ENCODE data around the gene DENND5B.
"Not testable (repeated sequence)": the region's sequence is repeated elsewhere in the genome, so short reads cannot be mapped to it uniquely, and the experiment has no call there.

The DENND5B gene

DNA sequence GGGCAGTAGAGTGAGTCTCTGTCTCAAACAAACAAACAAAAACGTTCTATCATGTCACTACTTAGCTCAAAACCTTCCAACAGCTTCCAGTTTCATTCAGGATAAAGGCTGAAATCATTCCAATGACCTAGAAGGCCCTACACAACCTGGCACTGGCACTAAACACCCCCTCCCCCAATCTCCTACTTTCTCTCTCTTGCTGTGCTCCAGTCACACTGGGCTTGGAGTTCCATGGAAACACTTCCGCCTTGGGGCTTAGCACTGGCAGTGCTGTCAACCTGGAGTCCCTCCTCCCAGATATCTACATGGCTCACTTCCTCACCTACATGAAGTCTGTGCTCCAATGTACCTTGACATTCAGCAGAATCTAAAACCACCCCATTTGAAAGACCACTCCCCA lies 199.9 kb downstream of the DENND5B start:
- H3K27ac Mint-ChIP-seq = no peak overlapping the region
- no peak overlapping the region for H3K4me3 Mint-ChIP-seq
- DNase-seq (no peak), ATAC-seq (no peak)
- H3K4me1 Mint-ChIP-seq = no peaks in the 10 kb centered on the region
- no peaks in the 10 kb centered on the region for H3K36me3 Mint-ChIP-seq (ENCODE audit: low read depth)
- no peaks in the 10 kb centered on the region for H3K27me3 Mint-ChIP-seq
- H3K9me3 Mint-ChIP-seq = no peaks in the 10 kb centered on the region

DNA sequence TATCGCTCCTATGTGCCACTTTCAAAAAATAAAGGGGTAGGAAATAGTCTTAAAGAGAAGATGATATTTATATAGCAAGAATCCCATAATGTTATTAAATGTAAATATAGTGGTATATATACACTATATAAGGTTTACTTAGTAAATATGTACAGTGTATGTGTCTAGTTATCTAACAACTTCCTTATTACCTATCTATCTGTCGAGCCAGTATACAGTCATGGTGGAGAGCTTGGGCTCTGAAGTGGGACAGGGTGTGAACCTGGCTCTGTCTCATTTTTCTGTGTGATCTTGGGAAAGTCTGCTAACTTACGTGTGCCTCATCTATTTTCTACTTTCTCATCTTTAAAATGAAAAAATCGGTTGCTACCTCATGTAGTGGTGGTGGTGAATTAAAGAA lies 202.2 kb downstream of the DENND5B start:
- no peaks in the 10 kb centered on the region for H3K36me3 Mint-ChIP-seq (ENCODE audit: low read depth)

GRCh38 chr12:31387466-31387865 lies 203.5 kb downstream of the DENND5B start:
- no peak overlapping the region for H3K4me3 Mint-ChIP-seq
- no peaks in the 10 kb centered on the region for H3K27me3 Mint-ChIP-seq
- H3K27ac Mint-ChIP-seq = no peak overlapping the region
- H3K9me3 Mint-ChIP-seq = no peaks in the 10 kb centered on the region
- H3K36me3 Mint-ChIP-seq (ENCODE audit: low read depth) = no peaks in the 10 kb centered on the region
- DNase-seq (no peak), ATAC-seq (no peak)
- no peaks in the 10 kb centered on the region for H3K4me1 Mint-ChIP-seq

More for the DNA sequence above, 202.2 kb downstream of the DENND5B start:
- H3K4me3 Mint-ChIP-seq = no peak overlapping the region
- no peak overlapping the region for H3K27ac Mint-ChIP-seq
- no peaks in the 10 kb centered on the region for H3K27me3 Mint-ChIP-seq
- no peaks in the 10 kb centered on the region for H3K9me3 Mint-ChIP-seq
- no peaks in the 10 kb centered on the region for H3K4me1 Mint-ChIP-seq
- no peak for ATAC-seq
- DNase-seq = no peak

DNA sequence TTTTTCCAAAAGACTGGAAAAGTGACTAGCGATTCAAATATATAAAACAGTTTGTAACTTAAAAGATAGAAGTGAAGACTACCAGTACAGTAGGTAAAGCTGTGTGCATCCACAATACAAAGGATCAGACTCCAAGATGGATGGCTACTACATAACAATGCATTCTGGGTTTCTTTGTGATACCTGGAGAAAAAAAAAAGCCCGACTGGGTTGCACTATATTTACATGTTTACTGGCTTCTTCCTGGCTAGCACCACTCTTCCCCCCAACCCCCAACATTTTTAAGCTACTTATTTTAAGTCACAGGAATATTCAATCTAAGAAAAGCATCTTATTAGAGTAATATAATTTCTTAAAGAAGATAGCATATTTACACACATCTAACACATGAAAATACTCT lies 203.9 kb downstream of the DENND5B start:
- no peaks in the 10 kb centered on the region for H3K9me3 Mint-ChIP-seq
- H3K27me3 Mint-ChIP-seq = no peaks in the 10 kb centered on the region
- no peak overlapping the region for H3K27ac Mint-ChIP-seq
- no peak for DNase-seq
- no peaks in the 10 kb centered on the region for H3K36me3 Mint-ChIP-seq (ENCODE audit: low read depth)
- ATAC-seq = no peak
- H3K4me1 Mint-ChIP-seq = no peaks in the 10 kb centered on the region
- H3K4me3 Mint-ChIP-seq = no peak overlapping the region

DNA sequence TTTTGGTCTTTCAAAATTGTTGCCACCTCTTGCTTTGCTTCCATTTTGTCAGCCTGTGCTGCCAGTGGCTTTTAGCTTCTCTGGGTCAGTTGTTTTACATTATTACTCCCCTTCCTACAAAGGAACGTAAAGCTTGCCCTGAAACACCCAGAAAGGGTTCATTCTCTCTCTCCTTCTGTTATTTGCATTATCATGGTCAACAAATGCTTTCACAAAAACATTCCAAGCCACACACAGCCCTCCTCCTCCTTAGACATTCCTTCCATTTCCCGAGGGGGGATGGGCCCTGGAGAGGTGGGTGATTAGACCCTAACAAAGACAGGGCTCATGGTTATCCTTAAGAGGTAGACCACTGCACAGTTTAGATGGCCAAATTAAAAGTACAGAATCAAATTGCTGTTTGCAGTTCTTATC lies 204.6 kb downstream of the DENND5B start:
- Mint-ChIP-seq H3K4me3 (no peak overlapping the region), H3K27me3 (no peaks in the 10 kb centered on the region), H3K36me3 (ENCODE audit: low read depth) (no peaks in the 10 kb centered on the region), H3K27ac (no peak overlapping the region), H3K9me3 (no peaks in the 10 kb centered on the region), H3K4me1 (no peaks in the 10 kb centered on the region)
- DNase-seq = no peak
- ATAC-seq = no peak

DNA sequence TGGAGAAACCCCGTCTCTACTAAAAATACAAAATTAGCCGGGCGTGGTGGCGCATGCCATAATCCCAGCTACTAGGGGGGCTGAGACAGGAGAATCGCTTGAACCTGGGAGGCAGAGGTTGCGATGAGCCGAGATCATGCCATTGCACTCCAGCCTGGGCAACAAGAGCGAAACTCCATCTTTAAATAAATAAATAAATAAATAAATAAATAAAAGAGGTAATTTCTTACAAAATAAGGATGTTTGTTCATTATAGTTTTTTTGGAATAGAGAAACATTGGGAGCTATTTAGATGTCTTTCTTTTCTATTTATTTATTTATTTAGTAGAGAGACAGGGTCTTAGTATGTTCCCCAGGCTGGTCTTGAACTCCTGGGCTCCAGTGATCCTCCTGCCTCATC lies 213.7 kb downstream of the DENND5B start:
- H3K4me1 Mint-ChIP-seq = not testable (repeated sequence)

GRCh38 chr12:31375422-31375821 lies 215.5 kb downstream of the DENND5B start:
- DNase-seq; H3K4me1 Mint-ChIP-seq; H3K9me3 Mint-ChIP-seq; H3K27me3 Mint-ChIP-seq; H3K36me3 Mint-ChIP-seq (ENCODE audit: low read depth); ATAC-seq; H3K27ac Mint-ChIP-seq; H3K4me3 Mint-ChIP-seq: not testable (repeated sequence)

More for the DNA sequence above, 213.7 kb downstream of the DENND5B start:
- not testable (repeated sequence) for H3K27ac Mint-ChIP-seq; DNase-seq; H3K9me3 Mint-ChIP-seq; H3K4me3 Mint-ChIP-seq; ATAC-seq; H3K27me3 Mint-ChIP-seq; H3K36me3 Mint-ChIP-seq (ENCODE audit: low read depth)

- Mint-ChIP-seq H3K4me3 (no peak overlapping the region), H3K27ac (no peak overlapping the region), H3K9me3 (no peaks in the 10 kb centered on the region), H3K4me1 (no peaks in the 10 kb centered on the region), H3K27me3 (peaks cover 3% of the 10 kb centered on the region), H3K36me3 (ENCODE audit: low read depth) (no peaks in the 10 kb centered on the region)
- ATAC-seq (no peak), DNase-seq (no peak)
Observed at GRCh38 chr12:31371256-31371620, 219.7 kb downstream of the DENND5B start.

- peaks cover 3% of the 10 kb centered on the region for H3K27me3 Mint-ChIP-seq
- H3K27ac Mint-ChIP-seq = no peak overlapping the region
- DNase-seq (no peak), ATAC-seq (no peak)
- H3K4me1 Mint-ChIP-seq = no peaks in the 10 kb centered on the region
- no peaks in the 10 kb centered on the region for H3K36me3 Mint-ChIP-seq (ENCODE audit: low read depth)
- no peaks in the 10 kb centered on the region for H3K9me3 Mint-ChIP-seq
- H3K4me3 Mint-ChIP-seq = no peak overlapping the region
Observed at GRCh38 chr12:31370531-31371255, 220.2 kb downstream of the DENND5B start.

DNA sequence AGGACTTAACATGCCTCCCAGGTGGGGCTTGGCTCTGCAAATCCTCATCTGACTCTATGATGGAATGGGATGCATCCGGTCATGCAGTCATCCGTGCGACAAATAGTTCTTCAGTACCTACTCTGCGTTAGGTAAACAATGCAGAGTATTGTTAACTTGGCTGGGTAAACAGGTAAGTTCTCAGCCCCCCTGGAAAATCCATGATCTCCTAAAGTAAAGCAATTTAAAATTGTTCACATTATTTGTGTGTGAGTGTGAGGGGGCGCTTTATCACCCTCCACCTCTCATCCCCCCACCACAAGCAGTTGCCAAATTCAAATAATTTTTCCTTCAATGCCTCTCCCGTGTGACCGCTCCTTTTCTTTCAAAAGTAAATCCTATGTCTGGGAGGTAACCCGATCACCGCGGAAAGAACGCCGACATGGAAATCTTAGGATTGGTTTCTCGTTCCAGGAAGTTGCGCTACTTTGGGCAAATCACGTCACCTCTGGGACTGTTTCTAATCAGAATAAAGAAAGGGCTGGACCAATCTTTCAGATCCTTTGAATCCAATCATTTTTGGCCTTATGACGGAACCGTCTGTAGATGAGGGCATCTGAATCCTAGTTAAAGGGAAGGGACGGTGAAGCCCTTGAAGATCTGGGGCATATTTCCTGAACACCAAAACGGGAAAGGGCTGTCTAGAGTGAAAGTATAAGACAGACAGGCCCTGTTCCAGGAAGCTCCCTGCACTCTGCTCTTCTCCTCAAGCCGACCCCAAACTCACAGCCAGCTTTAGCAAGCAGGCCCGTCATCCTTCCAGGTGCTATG lies 221.0 kb downstream of the DENND5B start:
- ATAC-seq = no peak
- no peaks in the 10 kb centered on the region for H3K9me3 Mint-ChIP-seq
- H3K4me3 Mint-ChIP-seq = no peak overlapping the region
- H3K4me1 Mint-ChIP-seq = no peaks in the 10 kb centered on the region
- H3K27ac Mint-ChIP-seq = no peak overlapping the region
- no peaks in the 10 kb centered on the region for H3K36me3 Mint-ChIP-seq (ENCODE audit: low read depth)
- peaks cover 3% of the 10 kb centered on the region for H3K27me3 Mint-ChIP-seq
- DNase-seq = no peak

DNA sequence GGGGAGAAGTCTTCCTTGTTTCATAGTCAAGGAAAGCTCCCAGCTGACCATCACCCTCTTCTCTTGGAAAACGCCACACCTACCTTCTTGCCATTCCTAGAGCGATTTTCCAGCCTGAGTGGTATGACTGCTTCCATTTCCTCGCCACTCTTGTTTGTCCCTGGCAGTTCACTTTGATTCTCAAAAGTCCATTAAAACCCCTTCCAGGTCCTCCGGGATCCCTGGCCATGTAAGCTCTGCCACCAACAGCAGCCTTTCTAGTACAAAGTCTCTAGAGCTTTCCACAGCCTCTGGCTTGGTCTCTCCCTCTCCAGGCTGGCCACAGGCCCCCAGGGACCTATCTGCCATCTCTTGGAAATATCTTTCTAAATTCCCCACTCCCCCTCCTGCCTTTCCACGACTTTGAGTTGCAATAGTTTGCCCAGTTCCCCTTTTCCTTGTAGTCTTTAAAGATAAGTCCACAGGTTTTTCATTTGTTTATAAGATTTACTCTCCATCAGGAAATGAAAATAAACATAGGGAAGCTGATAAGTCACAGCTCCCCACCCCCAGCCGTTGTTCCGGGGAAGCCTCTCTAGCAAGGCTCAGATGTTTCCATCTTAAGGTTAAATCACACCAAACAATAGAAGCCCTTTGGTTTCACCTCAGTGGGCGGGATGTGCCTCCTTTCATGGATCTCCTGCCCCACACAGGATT lies 222.1 kb downstream of the DENND5B start:
- Mint-ChIP-seq H3K9me3 (no peaks in the 10 kb centered on the region), H3K27ac (no peak overlapping the region), H3K27me3 (peaks cover 3% of the 10 kb centered on the region), H3K4me3 (no peak overlapping the region), H3K4me1 (no peaks in the 10 kb centered on the region), H3K36me3 (ENCODE audit: low read depth) (no peaks in the 10 kb centered on the region)
- DNase-seq (no peak), ATAC-seq (no peak)

GRCh38 chr12:31366104-31366621 lies 224.8 kb downstream of the DENND5B start:
- peaks cover 18% of the 10 kb centered on the region for H3K4me1 Mint-ChIP-seq
- peaks cover 3% of the 10 kb centered on the region for H3K27me3 Mint-ChIP-seq
- H3K4me3 Mint-ChIP-seq = no peak overlapping the region
- no peak for ATAC-seq
- no peaks in the 10 kb centered on the region for H3K9me3 Mint-ChIP-seq
- no peaks in the 10 kb centered on the region for H3K36me3 Mint-ChIP-seq (ENCODE audit: low read depth)
- DNase-seq = no peak
- no peak overlapping the region for H3K27ac Mint-ChIP-seq

- Mint-ChIP-seq H3K27ac (no peak overlapping the region), H3K4me1 (peaks cover 18% of the 10 kb centered on the region)
Observed at GRCh38 chr12:31363831-31364230, 227.1 kb downstream of the DENND5B start.

DNA sequence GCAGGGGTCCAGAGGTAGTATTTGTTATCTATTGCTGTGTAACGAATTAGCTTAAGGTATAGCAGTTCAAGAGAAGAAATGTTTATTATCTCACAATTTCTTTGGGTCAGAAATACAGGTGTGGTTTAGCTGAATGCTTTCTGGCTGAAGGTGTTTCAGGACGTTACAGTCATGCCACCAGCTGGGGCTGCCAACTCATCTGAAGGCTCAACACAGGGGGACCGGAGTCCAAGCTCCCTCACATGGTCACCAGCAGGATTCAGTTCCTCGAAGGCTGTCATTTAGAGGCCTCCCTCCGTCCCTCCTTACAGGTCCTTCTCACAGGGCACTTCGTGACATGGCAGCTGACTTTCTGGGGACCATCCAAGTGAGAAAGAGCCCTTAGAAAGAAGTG lies 227.5 kb downstream of the DENND5B start:
- no peak for DNase-seq
- Mint-ChIP-seq H3K9me3 (no peaks in the 10 kb centered on the region), H3K4me3 (no peak overlapping the region), H3K4me1 (peaks cover 18% of the 10 kb centered on the region), H3K36me3 (ENCODE audit: low read depth) (no peaks in the 10 kb centered on the region), H3K27ac (peak overlapping the region; percentile 61), H3K27me3 (no peaks in the 10 kb centered on the region)
- ATAC-seq = no peak

More at GRCh38 chr12:31363831-31364230, 227.1 kb downstream of the DENND5B start:
- Mint-ChIP-seq H3K9me3 (no peaks in the 10 kb centered on the region), H3K36me3 (ENCODE audit: low read depth) (no peaks in the 10 kb centered on the region), H3K27me3 (no peaks in the 10 kb centered on the region), H3K4me3 (no peak overlapping the region)
- ATAC-seq = no peak
- DNase-seq = no peak
